Measurements from ENCODE around the gene GFI1B. TPM values are rescaled to one million over a fixed set of nuclear protein-coding genes. Genes with fewer than 3 reads are reported as not detected.

GFI1B gene
- total and polyA plus RNA-seq, 10 of the 15 experiments (the other 5 are each of a cell fraction or from before 2014, with no cell fraction given), result 0.04 to 0.11 (median 0.05) TPM; not detected in 7

- CTCF ChIA-PET, result no interaction called here
Observed at GRCh38 chr9:132986114-132986513, 7.6 kb downstream of the GFI1B start.

More at GRCh38 chr9:132986114-132986513, 7.6 kb downstream of the GFI1B start:
- in situ Hi-C loops (cut with MboI), result no loop called here
- ChIA-PET POLR2A (interaction anchor here (1.2 kb wide), 1 partner anchor 128 kb away, joined by 3 read pairs; no protein-coding TSS in a partner anchor), RAD21 (ENCODE audit: unreplicated experiment) (no interaction called here), SMC1A (ENCODE audit: uncharacterized antibody, unreplicated experiment) (no interaction called here)
- ATAC-seq, result no peak
- Histone ChIP-seq H3K36me3 (ENCODE audit: control insufficient read depth in 2 of 2, insufficient read depth in 2 of 2, low read length in 1 of 2) (no peaks in the 10 kb centered on the region), H4K20me1 (ENCODE audit: control insufficient read depth, insufficient read depth) (no peaks in the 10 kb centered on the region), H3K9ac (ENCODE audit: control insufficient read depth, insufficient read depth, low read length) (no peak overlapping the region), H3K27me3 (replicated peaks in 1 of 2; ENCODE audit: control insufficient read depth in 2 of 2, insufficient read depth in 2 of 2, low read length in 1 of 2) (peaks cover 0 to 4% of the 10 kb centered on the region in 2 experiments; a peak in 2 of 4 replicates), H3K79me2 (ENCODE audit: control insufficient read depth, insufficient read depth, low read length) (no peaks in the 10 kb centered on the region), H3K4me1 (ENCODE audit: control insufficient read depth, insufficient read depth, low read length) (no peaks in the 10 kb centered on the region), H3K4me2 (ENCODE audit: control insufficient read depth, insufficient read depth) (no peak overlapping the region), H3K27ac (ENCODE audit: control insufficient read depth, insufficient read depth) (no peak overlapping the region), H3K4me3 (no peak overlapping the region), H2AFZ (ENCODE audit: control insufficient read depth, low read depth, low read length) (no peak overlapping the region), H3K9me3 (replicated peaks; ENCODE audit: control insufficient read depth, insufficient read depth, low read length) (no peaks in the 10 kb centered on the region)
- no TSS peak for BruUV-seq (replicated peaks)
- TF ChIP-seq ASH2L (IDR thresholded peaks at IDR 0.05; ENCODE audit: borderline replicate concordance, low read depth), result no peak
- no peak for TF ChIP-seq ZNF592 (IDR thresholded peaks at IDR 0.05)
- no peak for TF ChIP-seq ETV6 (conservative IDR thresholded peaks at IDR 0.05 in 1 of 2, IDR thresholded peaks at IDR 0.05 in 1 of 2; ENCODE audit: borderline replicate concordance in 1 of 2, low read depth in 1 of 2)
- TF ChIP-seq ZNF622 (IDR thresholded peaks at IDR 0.05), result no peak
- no peak for TF ChIP-seq TAF1 (IDR thresholded peaks at IDR 0.05; ENCODE audit: borderline replicate concordance, low read depth, low read length)
- TF ChIP-seq ZBED1 (IDR thresholded peaks at IDR 0.05; ENCODE audit: borderline replicate concordance), result no peak
- TF ChIP-seq MEF2B (IDR thresholded peaks at IDR 0.05; ENCODE audit: partially characterized antibody, poor library complexity, severe bottlenecking), result no peak
- intact Hi-C loops (cut with micrococcal nuclease; ENCODE audit: unreplicated experiment), result no loop called here
- FAIRE-seq, result no peak
- 37% methylated on average over 13 of the region's 13 CpGs for WGBS (ENCODE audit: insufficient coverage, insufficient replicate concordance, low lambda C conversion rate, missing lambda C conversion rate)
- DNase-seq (ENCODE audit: low read depth, low spot score), result no peak

All from GM12878 (cell line).